Islet of Langerhans (tissue), 1 donor: ENCODE results near the gene OR1J4.
"Not testable (repeated sequence)": the region's sequence is repeated elsewhere in the genome, so short reads cannot be mapped to it uniquely, and the experiment has no call there.

Experiments
- FAIRE-seq: peaks from one replicate; lab custom pipeline; 2011; peaks lifted over from hg19 to GRCh38; lab: Jason Lieb, UNC

The OR1J4 gene, protein sequence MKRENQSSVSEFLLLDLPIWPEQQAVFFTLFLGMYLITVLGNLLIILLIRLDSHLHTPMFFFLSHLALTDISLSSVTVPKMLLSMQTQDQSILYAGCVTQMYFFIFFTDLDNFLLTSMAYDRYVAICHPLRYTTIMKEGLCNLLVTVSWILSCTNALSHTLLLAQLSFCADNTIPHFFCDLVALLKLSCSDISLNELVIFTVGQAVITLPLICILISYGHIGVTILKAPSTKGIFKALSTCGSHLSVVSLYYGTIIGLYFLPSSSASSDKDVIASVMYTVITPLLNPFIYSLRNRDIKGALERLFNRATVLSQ

DNA sequence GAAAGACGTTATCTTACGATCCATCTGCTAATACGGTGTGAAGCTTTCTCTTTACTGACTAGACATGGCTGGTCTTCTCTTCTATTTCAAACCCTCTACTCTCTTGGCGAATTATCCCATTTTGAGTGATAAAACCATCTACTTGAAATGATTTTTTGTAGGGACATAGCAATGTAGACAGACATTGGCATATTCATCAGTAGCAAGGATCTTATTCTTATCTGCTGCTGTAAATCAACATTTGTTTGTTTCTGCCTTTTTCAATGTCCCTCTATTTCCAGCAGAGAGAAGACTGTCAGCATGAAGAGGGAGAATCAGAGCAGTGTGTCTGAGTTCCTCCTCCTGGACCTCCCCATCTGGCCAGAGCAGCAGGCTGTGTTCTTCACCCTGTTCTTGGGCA lies at the start of gene OR1J4:
OR1J4 (plus strand) TSS at position 301 of the 400 bp plus-strand sequence; CDS start at position 301, 0 bp downstream.
- no peak for FAIRE-seq

DNA sequence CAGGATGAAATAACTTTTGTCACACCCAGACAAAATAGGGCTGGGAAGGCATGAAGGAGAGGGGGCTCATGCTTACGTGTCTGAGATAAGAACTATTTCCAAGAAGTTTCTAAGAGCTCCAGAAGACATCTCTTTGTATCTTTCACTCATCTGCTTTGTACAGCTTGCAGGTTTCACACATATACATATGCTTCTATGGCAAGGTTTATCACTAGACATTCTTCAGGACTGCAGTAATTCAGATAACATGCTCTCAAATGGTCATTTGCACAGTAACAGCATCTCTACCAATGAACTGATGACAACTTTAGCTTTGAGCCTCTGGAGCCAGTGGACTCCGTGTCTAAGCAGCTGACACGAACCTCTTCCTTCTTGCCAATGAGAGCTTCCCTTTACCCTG lies 44.4 kb upstream of the OR1J4 start:
- FAIRE-seq: no peak

DNA sequence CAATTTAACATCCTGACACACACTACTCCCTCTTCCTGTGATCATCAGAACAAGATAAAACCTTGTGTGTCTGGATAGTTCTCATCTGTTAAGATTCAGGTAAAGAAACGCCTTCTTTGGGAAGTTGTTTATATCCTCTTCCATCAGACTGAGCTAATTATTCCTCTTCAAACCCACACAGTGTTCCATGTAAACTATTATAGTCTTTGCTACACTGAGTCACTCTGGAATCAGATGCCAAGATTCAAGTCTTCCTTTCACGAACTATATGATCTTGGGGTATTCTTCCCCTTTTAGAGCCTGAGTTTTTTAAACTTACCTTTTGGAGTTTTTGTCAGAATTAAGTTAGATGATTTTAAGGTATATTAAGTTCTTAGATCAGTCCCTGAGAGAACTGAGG lies 43.2 kb upstream of the OR1J4 start:
- FAIRE-seq: no peak

DNA sequence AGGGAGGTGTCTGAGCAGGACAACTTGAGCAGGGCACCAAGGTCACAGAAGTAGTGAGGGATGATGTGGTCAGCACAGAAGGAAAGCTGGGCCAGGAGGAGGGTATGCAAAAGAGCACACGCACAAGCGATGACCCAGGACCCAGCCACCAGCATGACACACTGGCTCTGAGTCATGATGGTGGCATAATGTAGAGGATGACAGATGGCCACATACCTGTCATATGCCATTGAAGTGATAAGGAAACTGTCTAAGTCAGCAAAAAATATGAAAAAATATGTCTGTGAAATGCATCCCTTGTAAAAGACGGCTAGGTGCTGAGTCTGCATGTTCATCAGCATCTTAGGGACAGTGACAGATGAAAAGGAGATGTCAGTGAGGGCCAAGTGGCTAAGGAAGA lies 41.6 kb upstream of the OR1J4 start:
- no peak for FAIRE-seq

DNA sequence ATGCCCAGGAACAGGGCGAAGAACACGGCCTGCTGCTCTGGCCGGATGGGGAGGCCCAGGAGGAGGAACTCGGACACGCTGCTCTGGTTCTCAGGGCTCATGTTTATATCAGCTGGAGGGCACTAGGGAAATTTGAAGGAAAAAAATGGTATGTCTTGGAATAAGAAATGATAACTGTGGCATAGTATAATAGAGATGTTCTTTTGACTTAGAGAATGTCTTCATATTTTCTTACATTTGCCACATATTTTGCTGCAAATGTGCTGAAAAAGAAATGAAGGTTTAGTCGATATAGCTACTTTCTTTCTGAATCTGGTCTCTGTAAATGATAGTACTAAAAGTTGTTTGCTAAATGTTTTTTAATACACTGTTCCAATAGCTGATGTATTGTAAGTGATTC lies 41.1 kb upstream of the OR1J4 start, which contains the start of gene OR1J1:
OR1J1 (minus strand) TSS at position 101 of the 400 bp plus-strand sequence; CDS start at position 101, 0 bp downstream.
- no peak for FAIRE-seq

DNA sequence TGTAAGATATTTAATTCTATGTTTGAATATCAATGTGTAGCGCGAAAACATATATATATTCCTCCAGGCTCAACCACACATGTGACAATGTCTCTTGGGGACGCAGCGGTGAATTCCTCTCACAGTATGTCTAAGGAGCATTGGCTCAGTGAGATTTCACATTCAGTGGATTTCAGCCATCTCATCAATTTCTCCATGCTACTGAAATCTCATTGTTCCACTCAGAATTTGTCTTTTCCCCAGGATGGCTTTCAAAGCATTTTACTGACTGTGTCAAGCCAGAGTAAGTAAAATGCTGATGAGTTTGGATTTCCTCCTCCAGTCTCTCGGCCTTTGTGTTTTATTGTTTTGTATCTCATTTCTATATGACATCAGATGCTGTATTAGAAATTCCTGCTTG lies 39.9 kb upstream of the OR1J4 start:
- FAIRE-seq: no peak

DNA sequence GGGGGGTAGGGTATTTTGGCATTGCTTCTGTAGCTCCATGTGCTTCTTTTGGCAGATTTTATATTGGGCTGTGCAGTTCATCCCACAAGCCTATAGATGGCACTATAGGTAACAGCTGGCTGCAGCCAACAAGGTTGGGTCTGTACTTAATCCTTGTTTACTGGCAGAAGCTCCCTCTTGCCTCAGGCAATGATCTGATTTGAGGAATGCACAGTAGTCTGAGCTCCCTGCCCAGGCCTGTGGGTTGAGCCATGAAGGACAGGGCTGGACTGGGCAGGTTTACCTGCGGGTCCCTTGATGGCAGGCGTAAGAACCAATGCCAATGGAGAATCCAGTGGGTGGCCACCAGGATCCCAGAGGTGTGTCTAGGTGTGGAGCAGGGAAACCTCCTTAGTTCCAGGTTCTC lies 20.1 kb upstream of the OR1J4 start:
- FAIRE-seq: no peak

DNA sequence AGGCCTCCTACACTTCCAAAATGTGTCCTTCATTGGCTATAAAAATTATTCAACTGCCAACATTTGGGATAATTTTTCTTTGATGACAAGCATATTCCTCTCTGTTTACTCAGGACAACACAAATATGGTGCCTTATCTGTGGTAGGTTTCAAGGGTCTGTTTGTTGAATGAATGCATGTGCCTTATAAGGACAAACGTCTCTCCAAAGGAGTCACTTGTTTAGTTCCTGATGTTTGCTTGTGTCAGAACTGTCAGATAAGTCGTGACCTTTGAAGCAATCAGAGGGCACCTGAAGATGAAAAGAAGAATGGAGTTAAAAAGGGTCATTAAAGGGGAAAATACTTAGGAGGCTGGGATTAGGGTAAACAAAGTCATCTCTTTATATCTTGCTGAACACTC lies 12.0 kb upstream of the OR1J4 start:
- FAIRE-seq: no peak

DNA sequence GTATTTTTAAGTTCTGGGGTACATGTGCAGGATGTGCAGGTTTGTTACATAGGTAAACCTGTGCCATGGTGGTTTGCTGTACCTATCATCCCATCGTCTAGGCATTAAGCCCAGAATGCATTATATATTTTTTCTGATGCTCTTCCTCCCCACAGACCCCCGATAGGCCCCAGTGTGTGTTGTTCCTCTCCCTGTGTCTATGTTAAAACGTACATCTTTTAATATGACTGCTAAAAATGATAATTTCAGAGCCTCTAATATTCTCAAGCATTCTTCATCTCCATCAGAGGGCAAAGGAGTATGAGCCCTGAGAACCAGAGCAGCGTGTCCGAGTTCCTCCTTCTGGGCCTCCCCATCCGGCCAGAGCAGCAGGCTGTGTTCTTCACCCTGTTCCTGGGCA lies 8.4 kb upstream of the OR1J4 start, which contains the start of gene OR1J2:
OR1J2 (plus strand) TSS at position 301 of the 400 bp plus-strand sequence; CDS start at position 301, 0 bp downstream.
- no peak for FAIRE-seq

DNA sequence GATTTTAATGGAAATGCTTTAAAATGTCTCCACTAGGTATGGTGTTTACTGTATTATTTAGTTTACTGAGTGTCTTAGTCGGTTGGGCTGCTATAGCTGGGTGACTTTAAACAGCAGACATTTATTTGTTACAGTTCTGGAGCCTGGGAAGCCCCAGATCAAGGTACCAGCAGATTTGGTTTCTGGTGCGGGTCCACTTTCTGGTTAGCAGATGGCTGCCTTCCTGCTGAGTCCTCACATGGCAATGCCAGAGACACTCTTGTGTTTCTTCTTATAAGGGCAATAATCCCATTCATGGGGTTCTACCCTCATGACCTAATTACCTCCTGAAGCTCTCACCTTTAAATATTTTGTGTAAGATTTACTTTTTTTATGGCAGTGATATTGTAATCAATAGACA lies 715 bp upstream of the OR1J4 start:
- no peak for FAIRE-seq

DNA sequence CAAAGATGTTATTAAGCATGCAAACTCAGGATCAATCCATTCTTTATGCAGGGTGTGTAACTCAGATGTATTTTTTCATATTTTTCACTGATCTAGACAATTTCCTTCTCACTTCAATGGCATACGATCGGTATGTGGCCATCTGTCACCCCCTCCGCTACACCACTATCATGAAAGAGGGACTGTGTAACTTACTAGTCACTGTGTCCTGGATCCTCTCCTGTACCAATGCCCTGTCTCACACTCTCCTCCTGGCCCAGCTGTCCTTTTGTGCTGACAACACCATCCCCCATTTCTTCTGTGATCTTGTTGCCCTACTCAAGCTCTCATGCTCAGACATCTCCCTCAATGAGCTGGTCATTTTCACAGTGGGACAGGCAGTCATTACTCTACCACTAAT lies 435 bp downstream of the OR1J4 start:
- FAIRE-seq: no peak

DNA sequence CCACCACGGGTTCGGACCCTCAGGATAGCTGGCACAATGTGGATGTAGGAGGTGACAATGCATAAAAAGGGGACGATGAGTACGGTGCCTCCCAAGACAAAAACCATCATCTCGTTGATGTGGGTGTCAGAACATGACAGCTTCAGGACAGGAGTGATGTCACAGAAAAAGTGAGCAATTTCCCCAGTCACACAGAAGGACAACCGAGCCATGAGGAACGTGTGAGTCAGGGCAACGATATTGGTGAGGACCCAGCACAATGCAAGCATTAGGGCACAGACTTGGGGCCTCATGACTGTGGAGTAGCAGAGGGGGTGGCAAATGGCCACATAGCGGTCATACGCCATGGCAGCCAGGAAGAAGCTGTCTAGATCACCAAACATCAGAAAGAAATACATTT lies 7.7 kb downstream of the OR1J4 start:
- no peak for FAIRE-seq

DNA sequence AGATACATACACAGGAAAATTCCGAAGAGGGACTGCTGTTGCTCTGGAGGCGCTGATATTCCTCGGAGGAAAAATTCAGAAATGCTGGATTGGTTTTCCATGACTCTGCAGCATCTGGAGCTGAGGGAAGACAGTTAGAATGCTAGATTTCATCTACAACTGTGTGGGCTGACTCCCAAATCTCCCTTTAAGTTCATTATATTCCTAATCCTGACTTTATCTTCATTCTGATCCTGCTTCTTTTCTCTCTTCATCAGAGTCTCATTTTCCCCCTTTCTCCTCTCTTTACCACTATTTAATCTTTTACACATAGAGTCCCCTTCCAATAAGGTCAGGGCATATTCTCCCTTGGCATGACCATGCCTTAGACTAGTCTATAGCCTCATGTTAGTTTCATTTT lies 8.3 kb downstream of the OR1J4 start, which contains the start of gene OR1N1:
OR1N1 (minus strand) TSS at position 101 of the 400 bp plus-strand sequence; CDS start at position 101, 0 bp downstream.
- FAIRE-seq: no peak

DNA sequence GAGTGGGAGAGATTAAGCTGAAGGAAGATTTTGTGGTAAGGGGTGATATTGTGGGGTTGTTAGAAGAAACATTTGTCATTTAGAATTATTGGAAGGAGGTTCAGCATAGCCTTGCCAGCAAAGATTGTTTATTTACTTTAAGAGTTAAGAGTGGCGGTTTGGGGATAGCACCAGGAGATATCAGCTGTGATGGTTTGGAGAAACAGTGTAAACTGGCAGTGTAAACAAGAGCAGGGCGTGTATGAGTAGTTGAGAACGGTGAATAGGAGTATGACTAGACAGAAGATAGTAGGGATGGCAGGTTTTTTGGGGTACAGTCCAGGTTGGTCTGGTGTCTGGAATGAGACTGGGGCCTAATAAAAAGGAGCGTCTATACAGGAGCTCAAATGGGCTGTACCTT lies 12.2 kb downstream of the OR1J4 start:
- not testable (repeated sequence) for FAIRE-seq

DNA sequence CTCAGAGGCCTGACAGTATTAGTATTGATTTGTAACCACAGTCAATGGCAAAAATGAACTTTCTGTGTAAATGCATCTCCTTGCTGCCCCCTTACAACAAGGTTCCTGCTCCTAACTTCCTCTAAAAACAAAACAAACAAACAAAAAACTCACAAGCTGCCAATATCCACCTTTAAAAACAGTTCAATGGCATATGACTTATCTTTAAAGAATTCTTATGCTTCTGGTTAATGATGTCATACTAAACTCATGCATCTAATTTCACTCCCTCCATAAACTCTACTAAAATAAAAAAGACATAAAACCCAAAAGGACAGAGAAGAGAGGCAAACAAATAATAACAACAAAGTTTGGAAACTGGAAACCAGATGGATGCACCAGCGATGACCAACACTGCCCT lies 17.2 kb downstream of the OR1J4 start:
- FAIRE-seq: no peak

DNA sequence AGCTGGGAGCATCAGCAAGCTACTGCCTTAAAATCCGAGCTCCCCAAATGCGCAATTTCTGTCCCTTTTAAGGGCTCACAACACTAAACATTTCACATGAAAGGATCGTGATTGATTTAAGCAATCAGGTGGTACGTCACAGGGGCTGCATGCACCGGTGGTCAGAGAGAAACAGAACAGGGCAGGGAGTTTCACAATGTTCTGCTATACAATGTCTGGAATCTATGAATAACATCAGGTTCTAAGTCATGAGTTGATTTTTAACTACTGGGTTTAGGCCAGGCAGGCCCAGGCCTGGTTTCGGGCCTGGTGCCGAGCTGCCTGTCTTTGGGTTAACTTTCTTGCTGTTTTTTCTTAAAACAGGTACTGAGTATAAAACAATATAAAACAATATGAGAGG lies 18.1 kb downstream of the OR1J4 start:
- not testable (repeated sequence) for FAIRE-seq

DNA sequence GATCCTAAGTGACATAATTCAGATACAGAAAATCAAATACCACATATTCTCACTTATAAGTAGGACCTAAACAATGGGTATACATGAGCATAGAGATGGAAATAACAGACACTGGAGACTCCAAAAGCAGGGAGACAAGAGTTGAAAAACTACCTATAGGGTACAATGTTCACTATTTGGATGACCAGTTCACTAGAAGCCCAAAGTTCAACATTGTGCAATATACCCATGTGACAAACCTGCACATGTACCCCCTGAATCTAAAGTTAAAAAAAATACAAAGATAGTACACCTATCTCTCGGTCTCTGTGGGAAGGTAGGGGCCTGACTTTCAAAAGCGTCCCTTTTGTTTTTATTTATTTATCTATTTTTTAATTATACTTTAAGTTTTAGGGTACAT lies 19.8 kb downstream of the OR1J4 start:
- no peak for FAIRE-seq

DNA sequence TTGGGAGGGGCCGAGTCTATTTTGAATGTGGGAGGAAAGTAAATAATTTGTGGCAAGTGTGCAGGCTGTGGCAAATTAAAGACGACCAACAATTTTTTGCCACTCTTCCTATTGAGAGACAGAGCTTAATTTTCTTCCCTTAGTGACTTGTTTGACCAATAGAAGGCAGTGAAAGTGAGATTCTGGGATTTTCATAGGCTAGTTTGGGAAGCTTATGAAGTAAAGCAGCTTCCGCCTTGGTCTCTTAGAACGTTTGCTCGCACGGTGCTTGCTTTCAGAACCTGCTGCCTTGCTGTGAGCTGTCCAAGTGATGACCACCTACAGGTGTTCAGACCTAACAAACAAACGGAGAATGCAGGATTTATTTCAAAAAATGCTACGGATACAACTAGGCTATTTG lies 27.3 kb downstream of the OR1J4 start:
- no peak for FAIRE-seq

DNA sequence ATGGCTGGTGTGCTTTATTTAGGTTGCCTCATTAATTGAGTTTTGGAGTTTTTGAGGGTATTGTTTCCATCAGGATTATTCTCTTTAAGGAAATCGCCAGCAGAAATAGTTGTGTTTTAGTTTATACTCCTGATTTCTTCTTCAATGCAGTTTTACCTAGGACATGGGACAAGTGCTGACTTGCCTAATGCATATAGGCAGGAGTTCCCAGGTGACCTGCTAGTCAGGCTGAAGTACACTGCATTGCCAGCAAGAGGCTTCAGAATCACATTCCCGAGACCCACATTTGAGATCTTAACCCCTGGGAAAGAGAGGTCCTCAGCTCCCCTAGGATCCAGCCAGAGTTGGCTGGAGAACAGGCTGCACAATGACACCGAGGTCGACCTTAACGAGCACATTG lies 32.4 kb downstream of the OR1J4 start:
- FAIRE-seq: no peak

DNA sequence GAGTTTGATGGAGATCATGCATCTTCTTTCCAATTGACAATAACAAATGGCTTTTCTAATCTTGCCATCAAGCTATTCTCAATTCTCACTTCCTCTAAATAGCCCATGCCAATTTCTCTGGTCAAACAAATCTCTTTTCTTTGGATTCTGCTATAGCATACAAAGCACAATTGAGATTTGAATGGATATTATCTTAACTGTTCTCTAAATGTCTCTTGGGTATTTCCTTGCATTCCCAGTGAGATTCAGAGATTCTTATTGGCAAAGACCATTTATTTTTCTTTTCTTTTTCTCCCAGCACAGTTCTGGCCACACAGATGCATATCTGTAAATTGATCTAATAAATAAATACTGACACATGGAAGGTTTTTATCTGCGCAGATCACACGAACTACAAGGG lies 33.9 kb downstream of the OR1J4 start, which contains the start of gene OR1N2:
OR1N2 (plus strand) TSS at position 301 of the 400 bp plus-strand sequence. CDS start 100 bp downstream, outside the sequence.
- no peak for FAIRE-seq

DNA sequence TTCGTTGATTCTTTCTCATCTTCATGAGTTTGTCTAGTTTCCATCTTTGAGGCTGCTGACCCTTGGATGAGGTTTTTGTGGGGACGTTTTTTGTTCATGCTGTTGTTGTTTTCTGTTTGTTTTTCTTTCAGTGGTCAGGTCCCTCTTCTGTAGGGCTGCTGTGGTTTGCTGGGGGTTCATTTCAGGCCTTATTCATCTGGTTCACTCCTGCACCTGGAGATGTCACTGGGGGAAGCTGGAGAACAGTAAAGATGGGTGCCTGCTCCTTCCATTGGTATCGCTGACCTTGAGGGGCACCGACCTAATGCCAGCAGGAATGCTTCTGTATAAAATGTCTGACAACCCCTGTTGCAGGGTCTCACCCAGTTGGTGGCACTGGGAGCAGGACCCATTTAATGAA lies 42.5 kb downstream of the OR1J4 start:
- FAIRE-seq: no peak

DNA sequence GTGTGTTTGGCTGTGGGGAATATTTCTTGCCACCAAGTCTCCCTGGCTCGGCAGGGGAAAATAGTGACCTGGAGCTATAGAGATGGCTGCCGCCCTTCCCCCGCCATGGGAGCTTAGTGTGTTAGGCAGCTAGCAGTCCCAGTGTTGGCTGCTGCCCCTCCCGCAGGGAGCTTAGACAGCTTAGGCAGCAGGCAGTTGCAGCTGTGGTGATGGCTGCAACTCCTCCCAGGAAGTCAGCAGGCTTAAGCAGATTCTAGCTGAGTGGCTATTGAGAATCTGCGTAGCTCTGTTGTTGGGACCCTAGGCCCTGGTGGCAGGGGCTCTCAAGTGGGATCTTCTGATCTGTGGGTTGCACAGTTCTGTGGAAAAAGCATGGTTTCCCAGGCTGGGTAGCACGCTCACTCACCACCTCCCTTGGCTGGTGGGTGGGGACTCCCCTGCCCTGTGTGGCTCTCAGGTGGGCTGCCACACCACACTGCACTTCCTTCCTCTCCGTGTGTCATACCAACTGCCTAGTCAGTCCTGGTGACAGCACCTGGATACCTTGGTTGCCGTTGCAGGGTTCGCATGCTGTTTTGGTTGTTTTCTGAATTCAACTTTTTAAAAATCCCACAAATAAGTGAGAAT lies 43.3 kb downstream of the OR1J4 start:
- no peak for FAIRE-seq

DNA sequence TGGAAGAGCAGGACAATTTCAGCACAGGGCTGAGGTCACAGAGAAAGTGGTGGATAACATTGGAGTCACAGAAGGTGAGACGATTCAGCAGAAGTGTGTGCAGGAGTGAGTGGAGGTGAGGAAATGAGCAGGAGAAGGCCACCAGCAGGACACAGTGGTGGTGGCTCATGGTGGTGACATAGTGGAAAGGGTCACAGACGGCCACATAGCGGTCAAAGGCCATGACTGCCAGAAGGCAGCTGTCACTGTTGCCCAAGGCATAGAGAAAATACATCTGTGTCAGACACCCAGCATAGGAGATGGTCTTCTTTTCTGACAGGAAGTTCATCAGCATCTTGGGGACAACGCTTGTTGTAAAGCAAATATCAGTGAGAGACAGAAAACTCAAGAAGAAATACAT lies 49.0 kb downstream of the OR1J4 start:
- FAIRE-seq: no peak
